Right forelimb (tissue), 1 donor: ENCODE data around the gene CCER1.
"Not testable (repeated sequence)": the region's sequence is repeated elsewhere in the genome, so short reads cannot be mapped to it uniquely, and the experiment has no call there.

Experiments used
- DNase-seq: peaks from one replicate; pipeline ENCODE4 v3.0.0-alpha.2; 2018

CCER1 gene, protein sequence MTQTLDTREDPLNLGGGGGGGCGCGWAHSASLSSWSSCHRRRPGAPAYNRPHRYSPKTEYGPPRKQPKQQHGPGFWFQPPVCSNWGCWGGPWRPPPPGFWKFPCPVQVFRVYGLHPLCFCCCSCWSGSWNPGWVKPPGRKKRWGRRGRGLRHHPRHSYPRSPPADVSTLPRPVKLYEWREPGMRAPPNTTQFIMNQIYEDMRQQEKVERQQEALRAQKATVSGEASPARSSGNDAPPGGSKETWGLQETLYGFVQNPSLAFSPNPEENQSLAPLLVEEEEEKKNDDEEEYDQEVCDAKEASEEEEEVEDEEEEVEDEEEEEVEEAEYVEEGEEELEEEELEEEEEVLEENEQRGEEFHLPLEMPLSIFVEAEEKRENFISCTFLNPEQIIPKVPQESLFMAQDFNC

GRCh38 chr12:90954921-90955320 is at the start of gene CCER1:
Gene CCER1, minus strand, starts transcription at chr12:90955176. Its CDS starts 434 bp downstream, at chr12:90954742.
- no peak for DNase-seq

DNA sequence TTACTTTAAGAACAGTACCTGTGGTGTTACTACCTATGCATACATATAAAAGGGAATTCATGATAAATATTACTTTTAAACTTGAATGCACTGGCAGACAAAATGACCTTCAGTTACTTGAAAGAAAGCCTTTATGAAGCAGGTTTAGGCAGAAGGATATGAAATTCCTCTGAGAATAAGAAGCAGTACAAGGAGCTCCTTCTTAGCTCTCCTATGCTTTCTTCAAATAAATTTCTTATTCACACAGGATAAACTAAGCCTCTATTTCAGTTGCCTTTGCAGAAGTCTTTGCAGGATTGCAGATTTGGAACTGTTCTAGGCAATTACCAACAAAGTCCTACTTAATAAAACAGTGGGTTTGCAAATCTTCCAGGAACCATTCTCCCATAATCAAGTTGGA is 48.8 kb upstream of the CCER1 start:
- no peak for DNase-seq

DNA sequence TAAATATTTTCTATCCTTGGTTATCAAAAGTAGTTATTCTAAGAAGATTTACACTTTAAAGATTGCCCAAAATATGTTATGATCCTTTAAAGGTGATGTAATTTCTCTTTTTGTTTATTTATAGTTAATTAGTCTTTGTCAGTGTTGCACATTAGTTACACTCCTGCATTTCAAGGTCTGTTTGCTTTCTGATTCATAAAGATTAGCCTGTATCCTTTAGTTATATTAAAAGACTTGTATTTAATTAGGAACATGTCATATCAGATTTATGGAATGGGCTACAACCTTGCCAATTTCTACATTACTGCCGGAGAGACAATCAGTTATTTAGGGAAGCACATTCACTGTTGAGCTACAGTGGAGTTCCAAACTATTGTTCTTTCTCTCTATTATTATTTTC is 46.3 kb upstream of the CCER1 start:
- DNase-seq = no peak

DNA sequence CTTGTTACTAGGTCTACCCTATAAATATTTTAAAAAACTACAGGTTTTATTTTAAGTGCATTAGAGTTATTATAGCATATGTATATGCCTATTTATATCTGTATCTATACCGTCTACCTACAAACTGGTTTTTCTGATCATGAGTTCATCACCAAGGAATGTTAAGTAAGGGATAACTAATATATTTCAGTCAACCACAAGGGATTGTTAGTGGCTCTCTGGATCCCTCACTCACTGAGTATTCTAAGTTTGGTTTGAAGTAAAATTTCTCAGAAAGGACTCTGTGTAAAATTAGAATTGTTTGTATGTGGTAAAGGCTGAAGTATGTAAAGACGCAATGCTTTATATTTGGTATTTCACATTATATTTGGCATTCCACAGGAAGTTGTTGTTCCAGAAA is 45.0 kb upstream of the CCER1 start:
- no peak for DNase-seq

GRCh38 chr12:90999527-90999926 is 44.6 kb upstream of the CCER1 start:
- no peak for DNase-seq

DNA sequence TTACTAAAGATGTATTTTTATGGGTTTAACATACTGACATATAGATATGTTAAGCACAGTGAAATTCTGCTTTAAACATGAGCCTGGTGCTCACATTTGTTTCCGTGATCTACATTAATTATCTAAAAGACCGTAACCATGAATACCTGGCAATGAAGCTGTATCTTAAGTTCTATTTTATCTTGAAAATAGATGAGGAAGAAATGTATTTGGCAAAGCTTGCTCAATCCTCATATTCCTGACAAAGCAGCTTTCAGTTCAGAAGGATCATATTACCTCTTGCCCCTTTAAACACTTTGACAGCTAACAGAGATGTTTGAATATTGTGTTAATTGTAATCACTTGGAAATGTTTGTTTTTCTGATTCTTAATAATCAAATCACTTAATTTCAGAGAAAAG is 40.0 kb upstream of the CCER1 start:
- DNase-seq = no peak

DNA sequence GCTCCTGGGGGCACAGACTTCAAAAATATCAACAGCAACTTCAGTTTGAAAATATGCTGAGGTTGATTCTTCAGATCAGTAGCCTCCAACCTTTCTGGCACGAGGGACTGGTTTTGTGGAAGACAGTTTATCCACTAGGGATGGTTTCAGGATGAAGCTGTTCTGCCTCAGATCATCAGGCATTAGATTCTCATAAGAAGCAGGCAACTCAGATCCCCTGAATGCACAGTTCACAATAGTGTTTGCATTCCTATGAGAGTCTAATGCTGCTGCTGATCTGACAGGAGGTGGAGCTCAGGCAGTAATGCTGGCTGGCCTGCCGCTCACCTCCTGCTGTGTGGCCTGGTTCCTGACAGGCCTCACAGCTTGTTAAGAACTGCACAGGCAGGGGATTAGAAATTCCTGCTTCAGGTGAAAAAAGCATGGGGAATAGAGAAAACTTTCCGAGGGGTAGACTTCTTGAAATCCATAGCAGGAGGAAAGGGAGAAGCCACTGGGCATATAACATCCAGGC is 37.0 kb upstream of the CCER1 start:
- DNase-seq = no peak

- DNase-seq = no peak
Observed at GRCh38 chr12:90990611-90991010, 35.6 kb upstream of the CCER1 start.

- no peak for DNase-seq
Observed at GRCh38 chr12:90989686-90990111, 34.7 kb upstream of the CCER1 start.

GRCh38 chr12:90987520-90987919 is 32.5 kb upstream of the CCER1 start:
- no peak for DNase-seq

DNA sequence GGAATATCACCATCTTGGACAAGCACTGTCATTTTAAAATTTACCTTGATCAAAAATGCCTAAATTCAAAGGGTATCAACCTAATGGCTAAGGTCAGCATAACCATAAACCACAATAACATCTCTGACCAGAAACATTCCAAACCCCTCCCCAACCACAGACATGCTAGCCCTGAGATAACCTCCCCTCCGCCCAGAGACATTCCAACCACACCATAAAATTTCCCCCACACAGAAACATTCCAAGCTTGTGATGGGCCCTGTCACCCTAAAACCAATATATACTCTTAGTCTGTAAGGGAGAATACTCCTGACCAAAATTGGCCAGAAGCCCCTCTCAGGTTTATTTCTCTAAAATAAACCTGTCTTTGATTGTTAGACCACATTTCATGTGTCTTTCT is 32.1 kb upstream of the CCER1 start:
- no peak for DNase-seq

DNA sequence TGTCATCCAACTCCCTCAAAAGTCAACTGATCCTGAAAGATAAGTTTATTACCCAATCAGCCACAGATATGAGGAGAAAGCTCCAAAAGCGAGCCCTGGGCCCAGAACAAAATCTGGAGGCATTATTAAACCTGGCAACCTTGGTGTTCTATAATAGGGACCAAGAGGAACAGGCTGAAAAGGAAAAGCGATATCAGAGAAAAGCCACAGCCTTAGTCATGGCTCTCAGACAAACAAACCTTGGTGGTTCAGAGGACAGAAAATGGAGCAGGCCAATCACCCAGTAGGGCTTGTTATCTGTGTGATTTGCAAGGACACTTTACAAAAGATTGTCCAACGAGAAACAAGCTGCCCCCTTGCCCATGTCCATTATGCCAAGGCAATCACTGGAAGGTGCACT is 30.4 kb upstream of the CCER1 start:
- DNase-seq = not testable (repeated sequence)

DNA sequence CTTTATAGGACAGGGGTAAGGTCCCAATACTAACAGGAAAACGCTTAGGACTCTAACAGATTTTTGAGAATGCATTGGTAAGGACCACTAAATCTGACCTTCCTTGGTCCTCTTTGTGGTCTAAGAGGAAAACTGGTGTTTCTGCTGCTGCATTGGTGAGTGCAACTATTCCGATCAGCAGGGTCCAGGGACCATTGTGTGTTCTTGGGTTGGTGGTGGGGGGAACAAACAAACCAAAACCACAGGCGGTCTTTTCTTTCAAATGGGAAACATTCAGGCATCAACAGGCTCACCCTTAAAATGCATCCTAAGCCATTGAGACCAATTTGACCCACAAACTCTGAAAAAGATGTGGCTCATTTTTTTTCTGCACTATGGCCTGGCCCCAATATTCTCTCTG is 29.1 kb upstream of the CCER1 start:
- DNase-seq = no peak

DNA sequence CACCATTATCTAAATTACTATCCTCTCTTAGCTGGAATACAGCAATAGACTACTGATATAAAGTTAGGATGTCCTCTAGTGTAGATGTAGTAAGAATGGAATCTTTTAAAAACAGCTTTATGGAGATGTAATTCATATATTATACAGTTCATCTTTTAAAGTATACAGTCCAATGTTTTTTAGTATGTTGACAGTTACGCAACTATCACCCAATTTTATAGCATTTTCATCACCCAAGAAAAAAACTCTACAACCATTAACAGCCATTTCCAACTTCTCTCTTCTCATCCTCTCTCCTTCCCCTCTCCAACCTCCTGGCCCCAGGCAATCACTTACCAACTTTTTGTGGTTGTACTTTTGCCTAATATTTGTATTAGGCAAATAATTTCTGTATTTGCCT is 27.2 kb upstream of the CCER1 start:
- no peak for DNase-seq

- DNase-seq = no peak
Observed at GRCh38 chr12:90979951-90980350, 25.0 kb upstream of the CCER1 start.

DNA sequence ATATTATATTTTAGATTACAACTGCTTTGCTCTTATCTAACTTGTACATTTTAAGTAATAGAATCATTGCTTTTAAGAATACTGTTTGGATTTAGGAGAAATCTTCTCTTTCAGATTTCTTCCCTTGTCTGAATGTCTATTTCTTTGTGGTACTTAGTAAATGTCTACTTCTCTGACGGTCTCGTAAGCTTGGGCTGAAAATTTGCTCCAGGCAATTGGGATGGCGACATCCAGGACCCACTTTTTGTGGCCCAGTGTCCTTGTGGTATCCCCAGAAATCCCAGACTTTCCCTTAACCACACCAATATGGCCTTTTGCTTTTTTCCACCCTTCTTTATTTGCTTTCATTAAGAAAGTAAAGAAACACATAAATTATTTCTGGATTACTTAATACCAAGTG is 24.0 kb upstream of the CCER1 start:
- DNase-seq = no peak

DNA sequence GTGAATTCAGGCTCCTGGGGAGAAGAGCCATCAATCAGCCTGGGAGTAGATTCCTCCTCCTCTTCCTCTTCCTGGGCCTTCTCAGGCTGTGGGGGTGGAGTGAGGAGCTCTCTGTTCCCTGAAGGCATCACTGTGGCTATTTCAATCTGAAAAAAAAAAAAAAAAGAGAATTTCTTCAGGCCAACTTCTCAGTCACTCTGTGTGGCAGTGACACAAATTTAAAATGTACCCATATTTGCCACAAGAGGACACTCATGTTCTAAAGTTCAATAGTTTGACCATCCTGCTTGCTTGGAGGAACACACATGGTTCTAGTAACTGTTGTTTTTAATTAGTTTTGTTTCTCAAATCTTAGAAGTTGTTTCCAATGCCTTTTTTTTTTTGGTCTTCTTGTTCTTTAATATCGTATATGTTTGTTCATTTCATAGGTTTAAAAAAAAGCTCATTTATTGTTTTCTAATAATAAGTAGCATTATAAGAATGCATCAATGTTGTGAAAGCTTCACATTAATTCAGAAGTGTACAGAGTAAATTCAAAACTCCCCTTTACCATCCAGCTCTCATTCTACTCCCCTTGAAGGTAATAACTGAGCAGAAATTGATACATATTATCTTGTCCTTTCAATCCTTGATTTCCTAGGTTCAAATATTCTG is 23.3 kb upstream of the CCER1 start:
- DNase-seq = no peak

DNA sequence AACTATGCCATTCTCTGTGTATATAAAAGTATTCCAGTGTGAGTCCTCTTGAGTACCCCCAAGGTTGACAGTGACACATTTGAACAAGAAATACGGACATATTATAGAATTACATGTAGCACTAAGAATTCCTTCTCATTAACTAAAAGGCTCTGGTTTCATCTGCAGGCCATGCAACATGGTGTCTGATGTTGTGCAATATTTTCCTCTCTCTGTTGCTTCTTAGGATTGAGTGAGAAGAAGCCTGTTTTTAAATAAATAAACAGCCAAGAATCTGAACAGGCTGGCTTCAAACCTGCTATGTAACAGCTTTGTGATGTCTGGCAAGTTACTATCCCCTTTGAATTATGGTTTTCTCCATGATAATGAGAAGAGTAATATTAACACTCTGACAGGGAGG is 22.2 kb upstream of the CCER1 start:
- no peak for DNase-seq

GRCh38 chr12:90974286-90974685 is 19.3 kb upstream of the CCER1 start:
- no peak for DNase-seq

DNA sequence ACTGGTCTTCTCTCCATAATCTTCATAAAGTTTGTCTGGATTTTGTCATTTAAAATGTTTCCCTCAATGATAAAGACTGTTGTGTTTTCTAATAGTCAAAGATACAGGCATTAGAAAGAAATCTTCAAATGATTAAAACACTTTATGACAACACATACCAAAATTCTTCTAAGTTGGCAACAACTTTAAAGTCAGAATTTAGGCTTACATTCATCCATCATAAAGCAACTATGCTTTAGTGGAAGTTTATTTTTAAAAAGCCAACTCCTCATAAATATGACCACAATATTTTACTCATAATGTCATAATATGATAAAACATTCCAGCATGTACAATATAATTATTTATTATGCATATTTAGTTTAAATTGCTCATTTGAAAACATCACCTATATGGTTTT is 17.2 kb upstream of the CCER1 start:
- no peak for DNase-seq

DNA sequence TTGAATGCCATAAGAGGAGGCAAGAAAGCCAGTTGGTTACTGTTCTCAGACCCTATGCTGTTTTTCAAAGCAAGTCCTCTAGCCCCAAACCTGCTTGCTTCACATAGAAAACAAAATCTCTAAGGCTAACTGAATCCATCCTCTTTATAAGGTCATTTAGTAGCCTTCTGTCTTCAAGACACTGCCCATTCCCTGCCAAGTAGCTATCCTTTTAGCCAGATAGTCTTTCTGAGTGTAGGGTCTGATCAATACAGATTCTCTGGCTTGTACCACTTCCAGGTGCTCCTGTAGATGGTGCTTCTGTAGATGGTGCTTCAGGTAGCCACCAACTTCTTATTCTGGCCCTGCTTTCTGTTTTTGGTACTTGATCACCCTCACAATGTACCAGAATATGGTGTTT is 15.9 kb upstream of the CCER1 start:
- DNase-seq = no peak

DNA sequence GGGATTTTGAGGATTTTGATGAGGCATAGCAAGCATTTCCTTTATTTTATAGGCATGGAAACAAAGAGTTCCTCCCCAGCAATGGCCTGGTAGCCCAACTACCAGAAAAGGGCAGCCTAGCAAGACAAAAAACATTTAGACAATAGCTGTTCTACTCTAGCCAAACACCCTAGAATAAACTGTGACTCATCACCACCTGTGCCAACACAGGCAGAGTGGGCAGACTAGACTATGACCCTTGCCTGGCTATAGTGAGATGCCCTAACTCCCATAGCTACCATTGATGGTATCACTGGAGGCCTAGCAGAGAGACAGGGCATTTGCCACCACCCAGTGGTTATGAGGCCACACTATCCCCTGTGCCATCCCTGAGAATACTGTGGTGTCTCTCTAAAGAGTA is 15.5 kb upstream of the CCER1 start:
- DNase-seq = no peak

DNA sequence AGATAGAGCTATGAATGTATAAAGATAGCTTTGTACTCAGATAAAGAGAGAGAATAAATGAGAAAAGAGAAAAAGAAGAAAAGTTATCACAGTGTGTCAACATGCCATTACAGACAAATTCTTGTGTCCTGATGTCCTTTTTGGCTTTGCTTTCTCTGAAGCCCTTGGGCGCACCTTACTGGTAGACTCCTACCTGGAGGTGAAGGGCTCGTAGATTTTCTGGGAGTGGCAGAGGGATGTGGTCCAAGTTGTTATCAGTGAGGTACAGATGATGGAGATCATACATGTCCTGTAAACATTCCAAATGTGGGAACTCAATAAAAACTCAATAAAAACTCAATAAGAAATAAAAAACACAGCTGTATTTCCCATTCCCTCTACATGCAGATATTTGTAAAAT is 14.9 kb upstream of the CCER1 start:
- no peak for DNase-seq

DNA sequence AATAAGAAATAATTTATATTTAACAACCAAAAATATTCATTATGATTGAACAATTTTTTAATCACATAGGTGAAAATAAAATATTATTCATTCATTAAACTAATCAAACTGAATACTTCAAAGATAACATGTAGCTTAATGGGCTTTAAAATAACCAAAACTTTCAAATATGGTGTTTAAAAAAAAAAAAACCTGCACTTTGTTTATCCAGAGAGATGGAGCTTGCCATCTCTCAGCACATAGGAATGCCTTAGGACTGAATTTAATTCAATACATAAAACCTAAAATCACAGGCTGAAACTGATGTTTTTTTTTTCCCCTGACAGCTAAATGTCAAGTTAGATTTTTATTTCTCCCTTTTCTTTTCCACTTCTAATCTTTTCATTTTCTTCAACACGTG is 14.4 kb upstream of the CCER1 start:
- DNase-seq = no peak

DNA sequence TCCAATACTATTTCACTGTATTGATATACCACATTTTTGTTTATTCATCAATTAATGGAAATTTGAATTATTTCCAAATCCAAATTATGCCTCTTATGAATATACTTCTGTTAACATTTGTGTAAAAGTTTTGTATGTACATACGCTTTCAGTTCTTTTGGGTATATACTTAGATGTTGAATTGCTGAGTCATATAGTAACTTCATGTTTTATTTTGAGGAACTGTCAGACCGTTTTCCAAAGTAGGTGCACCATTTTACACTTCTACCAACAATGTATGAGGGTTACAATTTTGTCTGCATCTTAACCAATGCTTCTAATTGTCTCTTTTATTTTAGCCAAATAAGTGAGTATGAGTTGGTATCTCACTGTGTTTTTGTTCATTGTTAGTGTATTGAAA is 10.2 kb upstream of the CCER1 start:
- DNase-seq = no peak
